Stimulated activated CD4-positive, alpha-beta T cell treated with anti-CD3 and anti-CD28 coated beads, Interleukin-2, amount 100 ng/mL, for 48 hours (primary cell): ENCODE results near the gene PCDHGC5.
A peak's percentile ranks its signal among the peaks of the same experiment; 100 is the strongest.

Experiments
- DNase-seq, 2 donors: peaks; one replicate each; pipeline ENCODE4 v3.0.0-alpha.2; 2020

The PCDHGC5 gene

GRCh38 chr5:141488591-141489561, at the start of gene PCDHGC5:
TSS of gene PCDHGC5 (plus strand) at chr5:141489081. CDS start at chr5:141489241, 160 bp downstream.
- DNase-seq, result no peak

- no peak for DNase-seq
Observed at GRCh38 chr5:141439411-141440141, 49.3 kb upstream of the PCDHGC5 start.

- DNase-seq, result no peak
Observed at GRCh38 chr5:141440341-141440740, 48.5 kb upstream of the PCDHGC5 start.

DNA sequence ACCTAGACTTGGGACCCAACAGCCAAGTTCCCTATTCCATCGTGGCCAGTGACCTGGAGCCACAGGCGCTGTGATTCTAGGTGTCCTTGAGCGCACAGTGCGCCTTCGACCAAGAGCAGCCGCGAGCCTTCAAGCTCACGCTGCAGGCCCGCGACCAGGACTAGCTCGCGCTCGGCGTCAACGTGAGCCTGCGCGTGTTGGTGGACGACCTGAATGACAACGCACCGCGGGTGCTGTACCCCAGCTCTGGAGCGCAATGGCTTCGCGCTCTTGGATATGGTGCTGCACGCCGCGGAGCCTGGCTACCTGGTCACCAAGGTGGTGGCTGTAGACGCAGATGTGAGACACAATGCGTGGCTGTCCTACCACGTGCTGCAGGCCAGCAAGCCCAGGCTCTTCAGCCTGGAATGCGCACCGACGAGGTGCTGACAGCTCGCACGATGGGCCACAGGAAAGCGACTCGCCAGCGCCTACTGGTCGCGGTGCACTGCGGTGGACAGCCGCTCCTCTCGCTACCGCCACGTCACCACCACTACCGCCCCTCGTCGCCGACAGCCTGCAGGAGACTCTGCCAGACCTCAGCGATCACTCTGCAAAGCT, 47.2 kb upstream of the PCDHGC5 start:
- DNase-seq, result no peak

GRCh38 chr5:141465351-141465750, 23.5 kb upstream of the PCDHGC5 start:
- no peak for DNase-seq

DNA sequence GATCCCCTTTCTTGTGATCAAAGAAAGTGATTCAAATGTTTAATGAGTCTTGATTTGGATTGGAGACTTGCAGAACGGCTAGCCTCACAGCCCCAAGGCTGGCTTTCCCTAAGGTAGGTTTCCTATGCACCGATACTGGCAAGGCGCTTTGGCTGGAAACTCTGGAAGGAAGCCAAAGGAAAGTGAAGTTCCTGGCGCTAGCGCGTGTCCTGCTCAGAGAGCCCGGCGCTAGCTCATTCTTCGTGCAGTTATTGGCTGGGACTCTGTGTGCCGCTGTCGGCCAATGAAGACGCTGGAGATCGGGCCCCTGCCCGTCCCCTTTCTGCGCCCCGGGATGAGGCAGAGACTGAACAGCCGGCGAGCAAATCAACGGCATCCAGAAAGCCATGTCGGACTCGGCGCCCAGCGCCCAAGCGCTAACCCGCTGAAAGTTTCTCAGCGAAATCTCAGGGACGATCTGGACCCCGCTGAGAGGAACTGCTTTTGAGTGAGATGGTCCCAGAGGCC, 13.2 kb upstream of the PCDHGC5 start, which contains the start of gene PCDHGC3:
Gene PCDHGC3, plus strand, starts transcription at position 342 of the 507 bp plus-strand sequence. Its CDS starts 151 bp downstream, at position 493.
- DNase-seq, result peak in 1 of 2 donors; percentile 51

GRCh38 chr5:141476132-141476911, 12.6 kb upstream of the PCDHGC5 start:
- DNase-seq, result no peak

GRCh38 chr5:141477044-141477575, 11.8 kb upstream of the PCDHGC5 start:
- no peak for DNase-seq

GRCh38 chr5:141477815-141478214, 11.1 kb upstream of the PCDHGC5 start:
- DNase-seq, result no peak

- DNase-seq, result no peak
Observed at GRCh38 chr5:141478321-141478945, 10.4 kb upstream of the PCDHGC5 start.

GRCh38 chr5:141479776-141480175, 9.1 kb upstream of the PCDHGC5 start:
- no peak for DNase-seq

DNA sequence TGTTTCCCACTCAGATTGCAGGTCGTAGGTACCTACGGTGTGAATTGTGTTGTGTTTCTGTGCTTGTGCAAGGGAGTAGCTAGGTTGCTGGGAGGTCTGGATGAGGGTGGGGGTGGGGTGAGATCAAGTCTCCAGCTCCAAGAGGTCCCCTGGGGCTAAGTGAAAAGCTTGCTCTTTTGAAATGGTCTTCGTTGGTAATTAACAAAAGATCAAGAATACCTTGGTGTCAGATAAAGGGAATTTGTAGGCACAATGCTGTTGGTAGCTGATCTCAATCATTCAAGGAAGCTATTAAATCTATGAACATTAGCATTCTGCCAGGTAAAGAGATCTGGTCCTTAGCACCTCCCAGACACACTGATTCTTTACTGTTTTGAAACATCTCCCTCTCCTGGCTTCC, 5.0 kb upstream of the PCDHGC5 start:
- DNase-seq, result no peak

GRCh38 chr5:141484310-141484640, 4.6 kb upstream of the PCDHGC5 start:
- no peak for DNase-seq

- DNase-seq, result no peak
Observed at GRCh38 chr5:141484641-141485311, 4.1 kb upstream of the PCDHGC5 start, which contains the start of gene PCDHGC4. TSS of gene PCDHGC4 (plus strand) at chr5:141485030. CDS start at chr5:141485174, 144 bp downstream.

DNA sequence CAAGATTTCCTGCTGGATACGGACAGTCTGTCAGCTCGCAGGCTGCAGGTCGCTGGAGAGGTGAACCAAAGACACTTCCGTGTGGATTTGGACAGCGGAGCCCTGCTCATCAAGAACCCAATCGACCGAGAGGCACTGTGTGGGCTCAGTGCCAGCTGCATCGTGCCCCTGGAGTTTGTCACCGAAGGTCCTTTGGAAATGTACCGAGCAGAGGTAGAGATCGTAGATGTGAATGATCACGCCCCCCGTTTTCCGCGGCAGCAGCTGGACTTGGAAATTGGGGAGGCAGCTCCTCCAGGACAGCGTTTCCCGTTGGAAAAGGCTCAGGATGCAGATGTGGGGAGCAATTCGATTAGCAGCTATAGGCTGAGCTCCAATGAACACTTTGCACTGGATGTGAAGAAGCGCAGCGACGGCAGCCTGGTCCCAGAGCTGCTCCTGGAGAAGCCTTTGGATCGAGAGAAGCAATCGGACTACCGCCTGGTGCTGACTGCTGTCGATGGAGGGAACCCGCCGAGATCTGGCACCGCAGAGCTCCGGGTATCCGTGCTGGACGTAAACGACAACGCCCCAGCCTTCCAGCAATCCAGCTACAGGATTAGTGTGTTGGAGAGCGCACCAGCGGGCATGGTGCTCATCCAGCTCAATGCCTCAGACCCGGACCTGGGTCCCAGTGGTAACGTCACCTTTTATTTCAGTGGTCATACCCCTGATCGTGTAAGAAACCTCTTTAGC, 3.4 kb upstream of the PCDHGC5 start:
- DNase-seq, result no peak

DNA sequence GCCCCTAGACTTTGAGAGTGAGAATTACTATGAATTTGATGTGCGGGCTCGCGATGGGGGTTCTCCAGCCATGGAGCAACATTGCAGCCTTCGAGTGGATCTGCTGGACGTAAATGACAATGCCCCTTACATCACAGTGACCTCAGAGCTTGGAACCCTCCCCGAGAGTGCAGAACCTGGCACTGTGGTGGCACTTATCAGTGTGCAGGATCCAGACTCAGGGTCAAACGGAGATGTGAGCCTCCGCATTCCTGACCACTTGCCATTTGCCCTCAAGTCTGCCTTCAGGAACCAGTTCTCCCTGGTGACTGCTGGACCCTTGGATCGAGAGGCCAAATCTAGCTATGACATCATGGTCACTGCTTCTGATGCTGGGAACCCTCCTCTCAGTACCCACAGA, 2.8 kb upstream of the PCDHGC5 start:
- DNase-seq, result no peak

DNA sequence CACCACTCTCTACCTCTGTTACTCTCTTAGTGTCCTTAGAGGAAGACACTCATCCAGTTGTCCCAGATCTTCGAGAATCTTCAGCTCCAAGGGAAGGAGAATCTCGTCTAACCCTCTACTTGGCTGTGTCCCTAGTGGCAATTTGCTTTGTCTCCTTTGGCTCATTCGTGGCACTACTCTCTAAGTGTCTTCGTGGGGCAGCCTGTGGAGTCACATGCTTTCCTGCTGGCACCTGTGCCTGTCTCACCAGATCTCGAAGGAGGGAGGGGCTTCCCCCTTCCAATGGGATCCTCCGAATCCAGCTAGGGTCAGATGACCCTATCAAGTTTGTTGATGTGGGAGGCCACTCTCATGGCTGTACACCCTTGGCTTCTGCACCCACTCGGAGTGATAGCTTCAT, 1.8 kb upstream of the PCDHGC5 start:
- no peak for DNase-seq

DNA sequence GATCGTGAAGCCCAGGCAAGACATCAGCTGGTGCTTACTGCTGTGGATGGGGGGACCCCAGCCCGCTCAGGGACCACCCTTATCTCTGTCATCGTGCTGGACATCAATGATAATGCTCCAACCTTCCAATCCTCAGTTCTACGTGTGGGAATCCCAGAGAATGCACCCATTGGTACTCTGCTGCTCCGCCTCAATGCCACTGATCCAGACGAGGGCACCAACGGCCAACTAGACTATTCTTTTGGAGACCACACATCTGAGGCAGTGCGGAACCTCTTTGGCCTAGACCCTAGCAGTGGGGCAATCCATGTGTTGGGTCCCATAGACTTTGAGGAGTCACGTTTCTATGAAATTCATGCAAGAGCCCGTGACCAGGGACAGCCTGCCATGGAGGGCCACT, 960 bp downstream of the PCDHGC5 start:
- no peak for DNase-seq

- DNase-seq, result no peak
Observed at GRCh38 chr5:141490271-141490670, 1.4 kb downstream of the PCDHGC5 start.

DNA sequence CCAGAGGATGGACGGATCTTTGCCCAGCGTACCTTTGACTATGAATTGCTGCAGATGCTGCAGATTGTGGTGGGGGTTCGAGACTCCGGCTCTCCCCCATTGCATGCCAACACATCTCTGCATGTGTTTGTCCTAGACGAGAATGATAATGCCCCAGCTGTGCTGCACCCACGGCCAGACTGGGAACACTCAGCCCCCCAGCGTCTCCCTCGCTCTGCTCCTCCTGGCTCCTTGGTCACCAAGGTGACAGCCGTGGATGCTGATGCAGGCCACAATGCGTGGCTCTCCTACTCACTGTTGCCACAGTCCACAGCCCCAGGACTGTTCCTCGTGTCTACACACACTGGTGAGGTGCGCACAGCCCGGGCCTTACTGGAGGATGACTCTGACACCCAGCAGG, 1.9 kb downstream of the PCDHGC5 start:
- no peak for DNase-seq
